ENCODE data around the gene SOCS2. TPM values are rescaled to one million over a fixed set of nuclear protein-coding genes. Genes with fewer than 3 reads are reported as not detected.
A peak's percentile ranks its signal among the peaks of the same experiment; 100 is the strongest.

SOCS2 gene, protein sequence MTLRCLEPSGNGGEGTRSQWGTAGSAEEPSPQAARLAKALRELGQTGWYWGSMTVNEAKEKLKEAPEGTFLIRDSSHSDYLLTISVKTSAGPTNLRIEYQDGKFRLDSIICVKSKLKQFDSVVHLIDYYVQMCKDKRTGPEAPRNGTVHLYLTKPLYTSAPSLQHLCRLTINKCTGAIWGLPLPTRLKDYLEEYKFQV
- 95.8 TPM for total RNA-seq

- peak within 1 kb of the TSS; percentile 88 to 90 for H3K4me3 ChIP-seq
- no peaks in the 10 kb centered on the region for H3K27me3 ChIP-seq
- TF ChIP-seq CTCF (IDR thresholded peaks at IDR 0.05): no peak
- peaks cover 0 to 6% of the 10 kb centered on the region in 2 donors for H3K36me3 ChIP-seq
- peak within 1 kb of the TSS; percentile 92 to 93 for H3K27ac ChIP-seq
- no peak for DNase-seq (ENCODE audit: low spot score in 2 of 2)
- intact Hi-C loops (cut with DNase I): loop anchor here (2.0 to 10.0 kb wide), 6 partner anchors 19 to 893 kb away; partner anchors contain the start of gene EEA1
- no peaks in the 10 kb centered on the region for H3K9me3 ChIP-seq
- H3K4me1 ChIP-seq: no peaks in the 10 kb centered on the region
These were observed at the start of gene SOCS2 for GRCh38 chr12:93571925-93572711. TSS of gene SOCS2 (plus strand) at chr12:93572675. CDS start at chr12:93572898, 223 bp downstream.

DNA sequence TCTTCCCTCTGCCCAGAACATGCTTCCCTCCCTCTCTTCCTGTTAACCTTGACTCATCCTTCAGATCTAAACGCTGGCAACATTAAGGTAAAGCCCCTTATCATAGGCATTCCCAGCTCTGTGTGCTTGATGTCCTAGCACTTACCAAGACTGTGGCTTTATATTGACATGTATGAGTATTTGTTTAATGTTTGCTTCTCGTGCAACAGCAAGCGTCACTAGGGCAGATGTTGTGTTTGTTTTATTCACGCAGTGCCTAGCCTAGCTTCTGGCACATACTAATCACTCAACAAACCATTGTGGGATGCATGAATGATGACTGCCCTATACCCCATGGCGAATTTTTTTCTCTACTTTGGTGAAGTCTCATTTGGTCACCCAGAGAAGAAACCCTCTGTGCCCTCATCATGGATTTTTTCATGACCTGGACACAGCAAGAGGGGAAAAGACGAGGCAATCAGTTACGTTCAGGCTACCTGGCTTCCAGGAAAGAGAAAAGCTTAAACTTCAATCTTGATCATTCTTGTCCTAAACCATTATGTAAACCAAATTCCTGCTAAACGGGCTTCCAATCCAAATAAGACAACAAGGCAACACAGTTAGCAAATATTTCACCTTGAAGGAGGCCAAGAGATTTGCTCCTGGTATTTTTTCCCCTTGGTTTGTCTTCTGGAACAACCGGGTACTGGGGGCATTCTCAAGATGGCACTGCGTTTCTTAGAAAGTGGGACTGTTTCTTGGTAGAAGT lies 47.9 kb upstream of the SOCS2 start:
- Histone ChIP-seq H3K4me3 (no peak overlapping the region), H3K27ac (no peak overlapping the region), H3K4me1 (no peaks in the 10 kb centered on the region), H3K27me3 (no peaks in the 10 kb centered on the region), H3K36me3 (no peaks in the 10 kb centered on the region), H3K9me3 (no peaks in the 10 kb centered on the region)
- no peak for TF ChIP-seq CTCF (IDR thresholded peaks at IDR 0.05)
- DNase-seq (ENCODE audit: low spot score in 2 of 2): no peak
- intact Hi-C loops (cut with DNase I): no loop called here

GRCh38 chr12:93526786-93527428 lies 45.6 kb upstream of the SOCS2 start:
- Histone ChIP-seq H3K27ac (no peak overlapping the region), H3K4me3 (no peak overlapping the region), H3K9me3 (no peaks in the 10 kb centered on the region), H3K27me3 (no peaks in the 10 kb centered on the region), H3K36me3 (no peaks in the 10 kb centered on the region), H3K4me1 (no peaks in the 10 kb centered on the region)
- no peak for DNase-seq (ENCODE audit: low spot score in 2 of 2)
- no peak for TF ChIP-seq CTCF (IDR thresholded peaks at IDR 0.05)
- intact Hi-C loops (cut with DNase I): no loop called here

DNA sequence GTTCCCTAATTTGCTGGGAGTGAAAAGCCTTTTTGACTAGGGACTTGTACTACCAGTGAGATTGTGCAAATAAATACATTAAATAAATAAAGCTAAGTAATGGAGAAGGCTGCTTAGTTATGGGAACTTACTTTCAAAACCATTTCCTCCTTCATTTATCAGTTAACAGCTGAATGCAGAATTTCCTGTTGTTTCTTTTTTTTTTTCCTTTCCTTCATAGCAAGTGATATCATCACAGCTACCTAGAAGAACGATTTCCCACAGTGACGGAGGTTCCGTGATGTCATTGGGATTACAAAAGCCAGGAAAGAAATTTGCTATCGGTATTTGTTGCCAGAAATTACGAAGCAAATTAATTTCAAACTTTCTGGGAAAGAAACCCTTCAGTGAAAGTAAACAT lies 42.1 kb upstream of the SOCS2 start:
- intact Hi-C loops (cut with DNase I): no loop called here
- Histone ChIP-seq H3K4me1 (no peaks in the 10 kb centered on the region), H3K36me3 (no peaks in the 10 kb centered on the region), H3K27me3 (no peaks in the 10 kb centered on the region), H3K4me3 (no peak overlapping the region), H3K9me3 (no peaks in the 10 kb centered on the region), H3K27ac (no peak overlapping the region)
- TF ChIP-seq CTCF (IDR thresholded peaks at IDR 0.05): no peak
- no peak for DNase-seq (ENCODE audit: low spot score in 2 of 2)

GRCh38 chr12:93533310-93533709 lies 39.2 kb upstream of the SOCS2 start:
- TF ChIP-seq CTCF (IDR thresholded peaks at IDR 0.05): no peak
- Histone ChIP-seq H3K36me3 (no peaks in the 10 kb centered on the region), H3K27ac (no peak overlapping the region), H3K4me1 (peaks cover 0 to 4% of the 10 kb centered on the region in 2 donors), H3K9me3 (no peaks in the 10 kb centered on the region), H3K4me3 (no peak overlapping the region), H3K27me3 (no peaks in the 10 kb centered on the region)
- DNase-seq (ENCODE audit: low spot score in 2 of 2): no peak
- intact Hi-C loops (cut with DNase I): no loop called here
